Measurements from ENCODE around the gene ADAMTS2.

GRCh38 chr5:179304871-179305270, 40.4 kb downstream of the ADAMTS2 start:
- TF ChIP-seq POLR2AphosphoS5 (IDR thresholded peaks at IDR 0.05) (no peak), CTCF (IDR thresholded peaks at IDR 0.05) (no peak), EP300 (IDR thresholded peaks at IDR 0.05; ENCODE audit: low read depth) (no peak)

Measured in transverse colon (tissue), 4 donors.